Measurements from ENCODE around the gene OR2C3.
"Not testable (repeated sequence)": the region's sequence is repeated elsewhere in the genome, so short reads cannot be mapped to it uniquely, and the experiment has no call there.

OR2C3 gene

GRCh38 chr1:247536340-247536739 lies at the start of gene OR2C3:
OR2C3 (minus strand) TSS chr1:247536440; CDS start chr1:247532511, 3,929 bp downstream.
- no peak for DNase-seq (ENCODE audit: low read depth)

- DNase-seq (ENCODE audit: low read depth), result no peak
These were observed 42.8 kb upstream of the OR2C3 start for GRCh38 chr1:247578946-247579460.

GRCh38 chr1:247576514-247576913 lies 40.3 kb upstream of the OR2C3 start:
- DNase-seq (ENCODE audit: low read depth), result no peak

- no peak for DNase-seq (ENCODE audit: low read depth)
These were observed 38.4 kb upstream of the OR2C3 start for GRCh38 chr1:247574664-247575063.

GRCh38 chr1:247574236-247574635 lies 38.0 kb upstream of the OR2C3 start:
- no peak for DNase-seq (ENCODE audit: low read depth)

GRCh38 chr1:247562198-247562597 lies 26.0 kb upstream of the OR2C3 start:
- no peak for DNase-seq (ENCODE audit: low read depth)

- no peak for DNase-seq (ENCODE audit: low read depth)
These were observed 25.5 kb upstream of the OR2C3 start for GRCh38 chr1:247561711-247562110.

GRCh38 chr1:247557926-247558674 lies 21.9 kb upstream of the OR2C3 start:
- no peak for DNase-seq (ENCODE audit: low read depth)

GRCh38 chr1:247552231-247552630 lies 16.0 kb upstream of the OR2C3 start:
- no peak for DNase-seq (ENCODE audit: low read depth)

GRCh38 chr1:247551721-247552120 lies 15.5 kb upstream of the OR2C3 start:
- no peak for DNase-seq (ENCODE audit: low read depth)

- DNase-seq (ENCODE audit: low read depth), result no peak
These were observed 12.5 kb upstream of the OR2C3 start, which contains the start of gene GCSAML for GRCh38 chr1:247548769-247549182. GCSAML (plus strand) TSS chr1:247549134; CDS start chr1:247549192, 58 bp downstream.

GRCh38 chr1:247548092-247548491 lies 11.9 kb upstream of the OR2C3 start:
- no peak for DNase-seq (ENCODE audit: low read depth)

GRCh38 chr1:247542811-247543210 lies 6.6 kb upstream of the OR2C3 start:
- no peak for DNase-seq (ENCODE audit: low read depth)

- DNase-seq (ENCODE audit: low read depth), result no peak
These were observed 4.3 kb upstream of the OR2C3 start for GRCh38 chr1:247540581-247540980.

- no peak for DNase-seq (ENCODE audit: low read depth)
These were observed 3.0 kb upstream of the OR2C3 start for GRCh38 chr1:247539215-247539614.

- no peak for DNase-seq (ENCODE audit: low read depth)
These were observed 2.3 kb upstream of the OR2C3 start for GRCh38 chr1:247538561-247538960.

- no peak for DNase-seq (ENCODE audit: low read depth)
These were observed 838 bp downstream of the OR2C3 start for GRCh38 chr1:247535402-247535801.

- DNase-seq (ENCODE audit: low read depth), result no peak
These were observed 4.3 kb downstream of the OR2C3 start for GRCh38 chr1:247531937-247532336.

GRCh38 chr1:247530785-247531184 lies 5.5 kb downstream of the OR2C3 start:
- DNase-seq (ENCODE audit: low read depth), result no peak

GRCh38 chr1:247529771-247530355 lies 6.4 kb downstream of the OR2C3 start:
- DNase-seq (ENCODE audit: low read depth), result no peak

GRCh38 chr1:247528812-247529474 lies 7.3 kb downstream of the OR2C3 start:
- no peak for DNase-seq (ENCODE audit: low read depth)

- not testable (repeated sequence) for DNase-seq (ENCODE audit: low read depth)
These were observed 14.4 kb downstream of the OR2C3 start for GRCh38 chr1:247521886-247522285.

- DNase-seq (ENCODE audit: low read depth), result no peak
These were observed 17.7 kb downstream of the OR2C3 start for GRCh38 chr1:247518613-247518891.

Data from non-pigmented ciliary epithelial cell (primary cell).